HG03060 (cell line): ENCODE data around the gene CCDC27.
"Not testable (repeated sequence)": the region's sequence is repeated elsewhere in the genome, so short reads cannot be mapped to it uniquely, and the experiment has no call there.

Experiments
- ATAC-seq: cut with Tn5 transposase; IDR thresholded peaks from one replicate; pipeline ENCODE4 v1.9.1; 2021; ENCODE audit warnings: low read depth, moderate number of reproducible peaks; ENCODE audit not compliant: unreplicated experiment

CCDC27 gene

DNA sequence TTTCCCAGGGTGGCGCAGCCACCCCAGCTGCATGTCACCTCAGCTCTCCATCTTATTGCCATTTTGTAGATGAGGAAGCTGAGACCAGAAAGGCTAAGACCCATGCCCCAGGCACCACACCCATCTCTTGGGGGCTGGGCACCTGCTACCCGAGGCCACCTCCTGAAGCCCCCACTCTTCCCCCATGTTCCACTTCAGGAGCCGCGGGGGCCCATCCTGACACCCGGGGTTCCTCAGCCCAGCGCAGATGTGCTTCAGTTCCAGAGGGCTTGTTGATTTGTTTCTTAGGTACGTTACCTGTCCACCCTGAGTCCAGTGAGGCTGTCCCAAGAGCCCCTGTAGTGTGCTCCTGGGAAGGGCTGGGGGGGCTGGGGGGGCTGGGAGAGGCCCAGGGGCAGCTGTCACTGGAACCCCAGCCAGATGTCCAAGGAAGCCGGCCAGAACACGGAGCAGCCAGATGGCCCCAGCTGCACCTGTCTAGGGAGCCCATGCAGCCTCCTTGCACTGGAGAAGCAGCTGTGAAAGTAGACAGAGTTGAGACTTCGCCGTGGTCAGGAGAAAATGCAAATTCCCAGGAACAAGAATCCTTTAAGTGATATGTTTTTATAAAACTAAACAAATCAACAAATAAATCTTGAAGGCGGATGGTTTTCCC lies 17.1 kb upstream of the CCDC27 start:
- no peak for ATAC-seq

DNA sequence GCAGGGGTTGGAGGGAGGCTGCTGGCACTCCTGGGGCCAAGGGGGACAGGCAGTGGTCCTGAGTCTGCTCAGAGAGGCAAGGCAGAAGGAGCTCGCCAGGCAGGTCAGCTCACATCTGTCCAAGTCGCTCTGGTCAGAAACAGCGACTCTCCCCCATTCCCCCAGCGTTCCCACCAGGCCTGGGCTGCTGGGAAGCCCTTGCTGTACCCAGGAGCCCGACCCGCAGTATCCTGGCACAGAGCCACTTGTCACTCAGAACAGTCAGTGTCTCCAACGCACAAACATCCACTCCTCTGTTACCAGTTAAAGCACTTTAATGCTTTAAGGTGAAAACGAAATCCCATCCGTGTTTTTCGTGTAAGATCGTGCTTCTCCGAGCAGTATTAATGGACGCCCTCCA lies 16.6 kb upstream of the CCDC27 start:
- no peak for ATAC-seq

DNA sequence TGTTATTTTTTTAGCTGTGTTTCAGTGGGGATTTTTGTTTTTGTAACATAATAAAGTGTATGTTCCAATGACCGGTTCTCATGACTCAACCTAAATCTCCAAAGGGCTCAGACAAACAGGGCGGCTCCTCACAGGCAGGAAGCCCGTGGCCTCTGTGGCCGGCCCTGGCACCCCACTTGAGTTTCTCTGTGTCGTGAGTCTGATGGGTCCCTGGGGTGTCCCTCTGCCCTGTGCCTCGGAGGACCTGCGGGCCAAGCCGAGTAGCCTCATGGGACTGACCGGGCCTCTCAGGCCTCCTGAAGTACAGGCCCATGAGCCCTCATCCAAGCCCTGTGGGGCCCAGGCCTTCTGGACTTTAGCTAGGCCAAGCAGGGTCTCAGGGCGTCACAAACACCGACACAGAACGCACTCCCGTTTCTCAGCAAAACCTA lies 16.1 kb upstream of the CCDC27 start:
- no peak for ATAC-seq

DNA sequence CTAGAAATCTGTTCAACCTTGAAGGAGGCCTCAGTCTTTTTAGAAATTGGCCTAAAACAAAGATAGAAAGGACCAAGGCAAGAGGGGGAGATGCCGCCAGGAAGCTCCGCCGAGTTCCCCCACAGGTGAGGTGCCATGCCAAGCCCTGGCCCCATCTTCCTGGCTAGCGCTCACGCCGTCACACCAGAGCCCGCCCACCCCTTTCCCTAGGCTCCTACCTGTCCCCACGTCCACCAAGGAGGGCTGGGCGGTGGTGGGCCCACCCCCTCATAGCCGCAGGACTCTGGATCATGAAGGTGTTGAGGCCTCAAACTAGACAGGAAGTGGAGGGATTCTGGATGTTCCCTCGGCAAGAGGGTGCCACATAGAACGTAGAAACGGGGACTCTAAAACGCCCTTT lies 15.5 kb upstream of the CCDC27 start:
- ATAC-seq, result no peak

DNA sequence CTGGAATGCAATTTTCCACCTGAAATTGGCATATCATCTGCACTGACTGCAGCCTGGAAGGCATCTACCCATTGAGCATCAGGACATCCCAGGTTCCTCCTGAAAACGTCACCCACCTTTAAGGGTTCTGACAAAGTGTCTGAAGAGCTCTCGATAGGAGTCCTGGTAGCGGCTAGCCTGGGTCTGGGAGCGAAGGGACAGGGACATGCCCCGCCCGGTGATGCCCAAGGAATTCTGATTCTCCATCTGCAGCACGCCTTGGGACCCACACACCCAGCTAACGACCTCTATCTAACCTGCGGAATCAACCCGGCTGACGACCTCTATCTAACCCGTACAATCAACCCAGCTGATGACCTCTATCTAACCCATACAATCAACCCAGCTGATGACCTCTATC lies 13.3 kb upstream of the CCDC27 start:
- no peak for ATAC-seq

DNA sequence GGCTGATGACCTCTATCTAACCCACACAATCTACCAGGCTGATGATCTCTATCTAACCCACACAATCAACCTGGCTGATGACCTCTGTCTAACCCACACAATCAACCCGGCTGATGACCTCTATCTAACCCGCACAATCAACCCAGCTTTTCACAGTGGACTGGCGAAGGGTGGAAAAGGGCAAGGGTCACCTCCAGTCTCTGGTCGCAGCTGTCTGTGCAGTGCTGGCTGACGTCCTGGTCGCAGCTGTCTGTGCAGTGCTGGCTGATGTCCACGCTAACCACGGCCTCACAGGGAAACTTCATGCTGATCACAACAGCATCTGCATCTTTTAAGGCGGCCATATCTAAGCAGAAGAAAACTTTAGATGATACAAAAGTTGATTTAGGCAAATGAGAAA lies 12.2 kb upstream of the CCDC27 start:
- ATAC-seq, result no peak

DNA sequence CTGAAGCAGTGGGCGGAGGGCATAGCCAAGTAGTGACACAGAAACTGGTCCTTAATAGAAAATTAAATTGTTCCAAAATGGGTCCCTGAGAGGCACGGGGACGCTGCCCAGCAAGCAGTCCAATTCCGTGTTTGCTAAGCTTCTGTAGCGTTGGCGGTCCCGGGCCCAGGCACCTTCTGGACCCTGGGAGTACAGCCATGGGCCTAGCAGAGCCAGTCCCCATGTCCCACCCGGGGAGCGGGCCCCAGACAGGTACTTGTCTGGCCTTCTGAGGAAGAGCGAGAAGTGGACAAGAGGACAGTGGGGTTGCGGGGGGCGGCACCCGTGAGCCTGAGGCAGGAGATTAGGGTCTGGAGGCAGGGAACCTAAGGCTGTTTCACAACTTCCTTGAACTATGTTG lies 11.5 kb upstream of the CCDC27 start:
- no peak for ATAC-seq

DNA sequence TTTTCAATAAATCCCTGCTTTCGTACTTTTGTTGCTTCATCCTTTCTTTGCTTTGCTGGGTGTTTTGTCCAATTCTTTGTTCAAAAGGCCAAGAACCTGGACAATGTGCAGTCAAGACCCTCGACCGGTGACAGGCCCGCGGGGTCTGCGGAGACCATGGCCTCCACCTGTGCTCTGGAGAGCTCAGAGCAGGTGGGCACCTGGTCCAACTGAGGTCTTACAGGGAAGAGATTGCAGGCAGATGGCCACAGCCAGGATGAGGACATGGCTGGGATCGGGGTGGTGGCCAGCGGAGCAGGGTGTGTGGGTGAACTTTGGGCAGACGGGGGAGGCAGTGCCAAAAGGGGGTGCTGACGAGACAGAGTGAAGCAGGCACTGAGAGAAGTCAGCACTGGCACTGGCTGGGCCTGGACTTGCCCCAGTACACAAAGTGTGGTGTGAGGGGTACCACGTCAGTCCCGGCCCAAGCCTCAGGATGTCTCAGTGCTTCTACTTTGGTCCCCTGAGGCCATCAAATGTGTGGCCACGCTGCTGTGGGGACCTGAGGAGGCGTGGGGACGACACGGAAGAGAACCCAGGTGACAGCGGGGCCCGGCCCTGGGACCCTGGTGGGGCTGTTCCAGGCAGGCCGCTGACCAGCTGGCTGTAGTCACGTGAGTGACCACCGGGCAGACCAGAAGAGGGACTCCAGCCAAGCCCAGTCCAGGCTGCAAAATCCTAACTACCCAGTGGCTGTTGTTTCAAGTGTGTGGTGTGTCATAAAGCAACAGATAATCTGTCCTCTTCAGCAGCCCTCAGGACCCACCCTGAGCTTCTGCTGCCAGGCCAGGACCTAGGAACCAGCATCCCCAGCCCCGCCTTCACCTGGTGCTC lies 10.4 kb upstream of the CCDC27 start:
- ATAC-seq, result no peak

DNA sequence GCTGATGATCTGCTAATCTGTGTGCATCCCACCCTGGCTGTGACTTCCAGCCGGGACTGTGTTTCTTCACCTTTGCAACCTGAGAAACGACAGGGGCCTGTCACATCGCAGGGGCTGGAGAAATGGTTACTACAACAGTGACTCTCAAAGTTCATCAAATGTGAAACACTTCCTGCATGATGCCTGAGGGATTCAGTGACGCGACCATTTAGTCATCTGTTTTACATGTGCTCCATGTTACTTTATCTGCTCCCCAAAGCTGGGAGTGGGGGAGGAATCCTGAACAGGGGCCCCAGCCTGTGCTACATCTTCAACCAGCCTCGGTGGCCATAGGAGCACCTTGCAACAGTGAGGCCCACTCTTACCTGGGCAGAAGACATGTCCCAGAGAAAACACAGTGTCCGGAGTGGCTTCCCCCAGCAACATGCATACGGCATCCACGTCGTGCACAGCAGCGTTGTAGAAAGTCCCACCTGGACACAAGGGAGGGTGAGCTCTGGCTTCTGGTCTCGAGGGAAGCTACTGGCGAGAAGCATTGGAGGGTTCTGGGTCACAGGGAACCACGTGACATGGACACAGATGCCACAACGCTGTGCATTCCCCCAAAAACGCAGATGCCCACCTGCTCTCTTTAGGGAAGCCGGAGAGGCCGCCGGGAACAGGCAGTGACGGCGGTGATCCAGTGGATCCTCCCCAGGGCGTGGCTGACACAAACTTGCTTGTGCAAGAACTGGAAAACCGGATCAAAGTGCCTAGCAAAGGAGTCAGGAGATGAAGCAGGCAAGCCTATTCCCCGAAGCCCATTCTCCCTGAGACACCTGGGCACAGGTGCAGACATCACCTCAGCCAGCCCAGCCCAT lies 9.6 kb upstream of the CCDC27 start:
- ATAC-seq, result no peak

DNA sequence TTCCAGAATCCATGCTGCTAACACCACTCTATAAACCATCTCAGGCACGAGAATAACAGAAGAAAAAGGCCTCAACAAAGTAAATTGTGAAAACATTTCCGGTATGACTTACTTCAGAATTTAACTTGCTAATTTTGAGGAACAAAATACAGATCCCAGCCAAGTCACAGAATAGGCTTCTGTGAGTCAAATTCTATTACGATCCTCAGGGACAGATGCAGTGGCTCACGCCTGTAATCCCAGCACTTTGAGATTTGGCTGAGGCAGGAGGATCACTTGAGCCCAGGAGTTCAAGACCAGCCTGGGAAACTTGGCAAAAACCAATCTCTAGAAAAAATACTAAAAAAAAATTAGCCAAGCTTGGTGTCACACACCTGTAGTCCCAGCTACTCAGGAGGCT lies 8.8 kb upstream of the CCDC27 start:
- no peak for ATAC-seq

DNA sequence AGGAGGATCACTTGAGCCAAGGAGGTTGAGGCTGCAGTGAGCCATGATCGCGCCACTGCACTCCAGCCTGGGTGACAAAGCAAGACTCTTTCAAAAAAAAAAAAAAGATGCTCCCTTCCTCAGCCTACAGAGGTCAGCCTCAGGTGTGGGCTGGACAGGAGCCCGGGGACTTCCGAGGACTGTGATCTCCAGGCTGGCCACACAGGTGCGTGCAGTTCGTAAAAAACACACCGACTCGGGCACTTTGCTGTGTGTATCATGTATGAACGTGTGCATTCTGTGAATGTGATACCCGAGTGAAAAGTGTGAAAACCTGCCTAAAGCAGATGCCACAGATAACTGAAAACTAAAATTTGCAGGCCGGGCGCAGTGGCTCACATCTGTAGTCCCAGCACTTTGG lies 8.4 kb upstream of the CCDC27 start:
- ATAC-seq, result no peak

DNA sequence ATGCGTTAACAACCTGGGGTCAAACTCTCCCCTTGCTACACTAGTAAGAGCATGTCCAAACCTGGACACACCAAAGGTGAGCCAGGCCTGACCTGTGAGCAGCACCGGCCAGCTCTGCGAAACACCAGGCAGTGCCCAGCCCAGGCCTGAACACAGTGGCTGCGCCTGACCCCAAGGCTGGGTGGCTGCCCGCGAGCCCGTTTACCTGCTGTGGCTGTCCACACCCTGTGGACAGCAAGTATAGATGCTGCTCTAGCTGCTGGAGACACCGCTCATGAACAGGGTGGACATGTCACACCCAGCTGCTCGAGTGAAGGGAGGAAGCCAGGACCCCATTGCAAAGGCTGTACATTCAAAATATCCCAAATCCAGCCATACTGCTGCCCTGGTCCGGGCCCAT lies 7.6 kb upstream of the CCDC27 start:
- no peak for ATAC-seq

DNA sequence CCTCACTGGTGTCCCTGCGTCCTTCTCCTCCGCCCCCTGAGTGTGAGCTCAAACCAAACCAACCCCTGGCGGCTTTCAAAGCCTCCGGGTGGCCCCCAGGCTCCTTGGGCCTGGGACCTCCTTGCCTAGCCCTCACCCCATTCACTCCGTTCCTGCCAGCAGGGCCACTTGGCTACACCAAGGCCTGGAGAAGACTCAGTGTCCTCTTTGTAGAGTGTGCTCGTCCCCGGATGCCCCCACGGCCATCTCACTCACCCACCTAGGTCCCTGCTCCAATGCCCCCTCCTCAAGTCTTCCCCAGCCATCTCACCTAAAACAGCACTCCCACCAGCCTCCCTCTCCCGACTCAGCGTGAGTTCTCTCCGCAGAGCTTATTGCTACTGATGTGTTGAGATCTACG lies 7.2 kb upstream of the CCDC27 start:
- ATAC-seq, result no peak

DNA sequence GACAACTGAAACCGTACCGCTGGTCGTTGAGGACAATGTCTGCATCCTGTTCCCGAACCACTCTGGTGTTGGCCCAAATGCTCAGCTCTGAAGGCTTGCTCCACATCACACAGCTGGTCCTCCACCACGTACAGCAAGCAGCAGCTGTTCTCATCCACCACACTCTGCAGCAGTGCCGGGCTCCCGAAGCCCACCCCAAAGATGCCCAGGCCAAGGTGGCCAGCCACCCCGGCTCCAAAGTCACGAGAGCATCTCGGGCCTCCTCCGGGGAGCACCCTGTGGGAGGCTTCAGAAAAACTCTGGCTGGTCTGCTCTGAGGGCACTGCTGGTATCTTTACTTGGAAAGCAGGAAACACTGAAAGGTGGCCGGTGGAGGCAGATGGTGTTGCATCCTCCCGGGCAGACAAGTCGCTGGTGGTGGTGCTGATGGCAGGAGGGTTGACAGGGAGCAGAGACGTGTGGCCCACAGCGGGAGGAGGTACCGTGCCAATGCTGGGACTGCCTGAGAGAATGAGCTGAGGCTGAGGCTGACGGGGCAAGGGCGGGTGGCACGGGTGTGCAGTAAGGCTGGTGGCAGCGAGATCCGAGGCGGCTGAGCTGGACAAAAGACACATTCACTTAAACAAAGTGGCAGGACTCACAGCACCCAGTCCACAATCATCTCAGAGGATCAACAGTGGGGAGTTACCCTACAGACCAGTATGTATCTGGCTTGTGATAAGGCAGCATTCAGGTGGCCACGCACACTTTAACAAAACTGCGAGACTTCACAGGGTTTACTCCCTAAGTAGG lies 6.5 kb upstream of the CCDC27 start:
- no peak for ATAC-seq

DNA sequence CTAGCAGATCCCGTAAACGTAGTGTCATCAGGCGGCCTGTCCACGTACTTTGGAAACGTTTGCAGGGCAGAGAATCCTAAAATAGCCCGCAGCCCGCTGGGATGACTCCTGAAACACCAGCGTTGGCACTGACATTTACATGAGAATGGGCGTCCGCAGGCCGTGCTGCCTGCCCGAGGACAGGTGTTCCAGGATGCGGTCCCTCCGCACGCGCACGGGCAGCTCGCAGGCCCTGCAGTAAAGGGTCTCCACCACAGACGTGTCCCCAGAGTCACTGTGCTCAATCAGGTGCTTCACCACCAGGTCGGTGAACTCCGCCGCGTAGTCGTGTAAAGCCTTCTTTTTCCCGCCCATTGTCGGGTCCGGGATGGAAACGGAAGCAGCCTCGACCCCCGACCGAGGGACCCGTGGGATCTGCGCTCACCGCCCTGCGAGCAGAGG lies 5.8 kb upstream of the CCDC27 start:
- ATAC-seq, result no peak

DNA sequence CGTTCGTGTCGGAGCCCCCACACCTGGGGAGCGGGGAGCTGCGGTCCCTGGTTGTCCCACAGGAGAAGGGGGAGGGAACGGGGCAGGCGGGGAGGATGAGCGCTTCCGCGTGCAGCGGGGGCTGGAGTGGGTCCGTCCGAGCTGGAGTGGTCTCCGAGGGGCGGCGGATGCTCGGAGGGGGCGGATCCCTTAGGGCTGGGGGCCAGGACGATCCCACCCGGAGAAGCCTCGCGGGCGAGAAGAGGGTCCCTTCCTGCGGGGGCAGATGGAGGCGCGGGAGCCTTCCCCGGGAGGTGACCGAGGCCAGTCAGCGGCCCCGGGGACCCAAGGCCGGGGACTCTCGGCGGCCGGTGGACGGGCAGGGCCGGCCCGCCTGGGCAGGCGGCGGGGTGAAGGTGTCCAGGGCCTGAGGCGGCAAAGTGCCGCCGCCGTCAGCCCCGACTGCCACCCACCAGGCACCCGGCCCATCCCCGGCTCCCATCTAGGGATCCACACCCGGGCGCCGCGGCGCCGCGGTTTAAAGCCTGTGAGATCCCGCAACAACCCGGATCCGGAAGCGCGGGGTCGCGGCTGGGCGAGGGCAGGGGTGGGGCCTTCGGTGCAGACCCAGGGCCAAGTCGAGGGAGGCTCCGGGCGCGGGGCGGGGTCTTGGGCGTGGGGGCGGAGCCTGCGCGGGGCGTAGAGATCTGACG lies 5.3 kb upstream of the CCDC27 start:
- ATAC-seq, result no peak

DNA sequence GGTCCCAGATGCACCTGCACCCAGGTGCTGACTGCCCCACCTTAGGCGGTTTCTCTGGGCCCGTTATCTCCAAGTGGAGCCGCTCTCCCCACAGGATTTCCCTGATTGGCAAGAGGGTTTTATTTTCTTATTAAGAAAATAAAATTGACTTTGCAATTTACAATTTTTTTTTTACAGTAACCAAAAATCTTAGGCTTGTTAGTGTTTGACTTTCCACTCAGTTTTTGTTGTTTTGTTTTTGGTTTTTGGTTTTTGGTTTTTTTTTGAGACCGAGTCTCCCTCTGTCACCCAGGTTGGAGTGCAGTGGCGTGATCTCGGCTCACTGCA lies 4.8 kb upstream of the CCDC27 start:
- ATAC-seq, result no peak

DNA sequence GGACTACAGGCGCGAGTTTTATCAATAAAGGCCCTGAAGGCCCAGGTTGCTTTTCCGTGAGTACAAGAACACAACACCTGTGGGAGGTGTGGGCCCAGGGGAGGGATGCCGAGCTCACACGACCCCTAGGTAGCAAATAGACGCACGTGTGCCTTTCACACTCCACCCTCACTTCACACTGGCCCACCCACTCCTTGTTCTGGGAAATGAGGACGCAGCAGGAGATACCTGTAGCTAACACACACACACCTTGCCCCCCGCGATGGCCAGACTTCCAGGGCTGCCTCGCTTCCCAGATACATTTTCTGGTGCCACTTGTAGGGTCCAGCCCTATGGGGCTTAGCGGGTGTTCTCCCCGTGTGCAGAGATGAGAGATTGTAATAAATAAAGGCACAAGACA lies 4.3 kb upstream of the CCDC27 start:
- no peak for ATAC-seq

DNA sequence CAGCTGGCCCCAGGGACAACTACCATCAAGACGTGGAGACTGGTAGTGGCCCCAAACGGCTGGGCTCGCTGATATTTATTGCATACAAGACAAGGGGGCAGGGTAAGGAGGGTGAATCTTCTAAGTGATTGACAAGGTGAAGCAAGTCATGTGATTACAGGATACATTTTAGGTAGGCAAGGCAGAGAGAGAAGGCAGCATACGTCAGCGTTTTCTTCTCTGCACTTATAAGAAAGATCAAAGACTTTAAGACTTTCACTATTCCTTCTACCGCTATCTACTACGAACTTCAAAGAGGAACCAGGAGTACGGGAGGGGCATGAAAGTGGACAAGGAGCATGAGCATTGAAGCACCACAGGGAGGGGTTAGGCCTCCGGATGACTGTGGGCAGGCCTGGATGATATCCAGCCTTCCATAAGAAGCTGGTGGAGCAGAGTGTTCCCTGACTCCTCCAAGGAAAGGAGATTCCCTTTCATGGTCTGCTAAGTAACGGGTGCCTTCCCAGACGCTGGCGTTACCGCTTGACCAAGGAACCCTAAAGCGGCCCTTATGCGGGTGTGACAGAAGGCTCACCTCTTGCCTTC lies 3.8 kb upstream of the CCDC27 start:
- not testable (repeated sequence) for ATAC-seq

DNA sequence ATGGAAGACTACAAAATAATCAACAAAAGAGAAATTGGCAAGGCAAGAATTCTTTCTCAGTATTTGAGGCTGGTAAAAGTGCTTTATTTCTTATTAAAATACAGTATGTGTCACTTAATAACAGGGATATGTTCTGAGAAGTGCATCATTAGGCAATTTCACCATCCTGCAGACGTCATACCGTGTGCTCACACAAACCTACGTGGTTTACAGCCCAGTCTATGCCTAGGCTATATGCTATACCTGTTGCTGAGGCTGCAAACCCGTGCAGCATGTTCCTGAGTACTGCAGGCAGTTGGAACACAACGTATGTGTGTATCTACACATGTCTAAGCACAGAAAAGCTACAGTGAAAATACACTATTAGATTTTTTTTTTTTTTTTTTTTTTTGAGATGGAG lies 2.7 kb upstream of the CCDC27 start:
- ATAC-seq, result no peak
